Fibroblast of lung (primary cell): ENCODE measurements around the gene GNGT2. TPM values are rescaled to one million over a fixed set of nuclear protein-coding genes. Genes with fewer than 3 reads are reported as not detected.

Experiments used
- DNase-seq, 2 donors: peaks; one replicate each; pipeline versions ENCODE4 v3.0.0 to v3.0.0-alpha.2; 2010; ENCODE audit warnings: low read depth in 2 of 2
- H2AFZ ChIP-seq: 2 replicates; pipeline ENCODE4 v1.5.1; 2012; ENCODE audit warnings: low read length, control low read depth, inconsistent platforms
- H3K27ac ChIP-seq: 2 replicates; pipeline ENCODE4 v1.5.1; 2011; ENCODE audit warnings: low read length, control low read depth; ENCODE audit not compliant: insufficient read depth
- H3K27me3 ChIP-seq: 2 replicates; pipeline ENCODE4 v1.5.1; 2011; ENCODE audit warnings: mild to moderate bottlenecking, low read length; ENCODE audit not compliant: control insufficient read depth, insufficient read depth
- H3K36me3 ChIP-seq: 2 replicates; pipeline ENCODE4 v1.5.1; 2011; ENCODE audit warnings: low read length; ENCODE audit not compliant: control insufficient read depth, insufficient read depth
- H3K4me1 ChIP-seq: 2 replicates; pipeline ENCODE4 v1.5.1; 2011; ENCODE audit warnings: low read length; ENCODE audit not compliant: control insufficient read depth, insufficient read depth; ENCODE audit errors: extremely low read depth
- H3K4me2 ChIP-seq: 2 replicates; pipeline ENCODE4 v1.5.1; 2011; ENCODE audit warnings: low read length, control low read depth; ENCODE audit not compliant: insufficient read depth; ENCODE audit errors: extremely low read depth
- H3K4me3 ChIP-seq, 4 experiments: fragments of 200-600 bp in 1 of 4; sonication (generic) in 1 of 4; replicated peaks in 1 of 4; 2 replicates each; pipeline ENCODE4 v1.5.1; 2011 to 2016; ENCODE audit warnings: low read length in 4 of 4, low read depth in 3 of 4, mild to moderate bottlenecking in 3 of 4, control low read depth in 2 of 4, inconsistent platforms in 1 of 4, mixed read lengths in 1 of 4; ENCODE audit not compliant: insufficient read depth in 1 of 4; ENCODE audit errors: control extremely low read depth in 1 of 4
- H3K79me2 ChIP-seq: 2 replicates; pipeline ENCODE4 v1.5.1; 2012; ENCODE audit warnings: mild to moderate bottlenecking, low read length, inconsistent platforms; ENCODE audit not compliant: control insufficient read depth, insufficient read depth
- H3K9ac ChIP-seq: 2 replicates; pipeline ENCODE4 v1.5.1; 2011; ENCODE audit warnings: mild to moderate bottlenecking, low read length, control low read depth; ENCODE audit not compliant: insufficient read depth
- H3K9me3 ChIP-seq: 2 replicates; pipeline ENCODE4 v1.5.1; 2012; ENCODE audit warnings: low read depth, low read length; ENCODE audit not compliant: control insufficient read depth, insufficient read depth
- H4K20me1 ChIP-seq: 2 replicates; pipeline ENCODE4 v1.5.1; 2011; ENCODE audit warnings: low read length; ENCODE audit not compliant: control insufficient read depth, insufficient read depth; ENCODE audit errors: extremely low read depth
- EZH2 ChIP-seq: IDR thresholded peaks from 2 replicates; pipeline ENCODE4 v1.5.1; 2012; ENCODE audit warnings: low read length, control low read depth, mild to moderate bottlenecking; ENCODE audit errors: missing control alignments
- polyA plus RNA-seq, 2 donors: library from polyadenylated mRNA; depleted of rRNA in 1 of 2; stranded (reverse) in 1 of 2; unstranded in 1 of 2; fragments of >200 nt; gene quantifications; 2 replicates each; pipeline ENCODE4 v1.2.1, GENCODE V29; 2011 to 2012; ENCODE audit warnings: missing spikeins in 1 of 2
- total RNA-seq: library from RNA; depleted of rRNA; stranded (reverse); fragments of >200 nt; gene quantifications from 2 replicates; pipeline ENCODE4 v1.2.1, GENCODE V29; 2014
- TF ChIP-seq, protein P1 (sequence below), 2 donors: IDR thresholded peaks in 1 of 2; conservative IDR thresholded peaks in 1 of 2; 1 replicate in 1 of 2; 2 replicates in 1 of 2; pipeline ENCODE4 v1.5.1; 2011 to 2012; ENCODE audit warnings: low read length in 2 of 2, control low read depth in 1 of 2, inconsistent platforms in 1 of 2, low read depth in 1 of 2, mild to moderate bottlenecking in 1 of 2

Gene GNGT2
- total and polyA plus RNA-seq, 2 donors (not counting 1 experiment from before 2014, with no cell fraction given): 3.7 TPM; not detected in 1

DNA sequence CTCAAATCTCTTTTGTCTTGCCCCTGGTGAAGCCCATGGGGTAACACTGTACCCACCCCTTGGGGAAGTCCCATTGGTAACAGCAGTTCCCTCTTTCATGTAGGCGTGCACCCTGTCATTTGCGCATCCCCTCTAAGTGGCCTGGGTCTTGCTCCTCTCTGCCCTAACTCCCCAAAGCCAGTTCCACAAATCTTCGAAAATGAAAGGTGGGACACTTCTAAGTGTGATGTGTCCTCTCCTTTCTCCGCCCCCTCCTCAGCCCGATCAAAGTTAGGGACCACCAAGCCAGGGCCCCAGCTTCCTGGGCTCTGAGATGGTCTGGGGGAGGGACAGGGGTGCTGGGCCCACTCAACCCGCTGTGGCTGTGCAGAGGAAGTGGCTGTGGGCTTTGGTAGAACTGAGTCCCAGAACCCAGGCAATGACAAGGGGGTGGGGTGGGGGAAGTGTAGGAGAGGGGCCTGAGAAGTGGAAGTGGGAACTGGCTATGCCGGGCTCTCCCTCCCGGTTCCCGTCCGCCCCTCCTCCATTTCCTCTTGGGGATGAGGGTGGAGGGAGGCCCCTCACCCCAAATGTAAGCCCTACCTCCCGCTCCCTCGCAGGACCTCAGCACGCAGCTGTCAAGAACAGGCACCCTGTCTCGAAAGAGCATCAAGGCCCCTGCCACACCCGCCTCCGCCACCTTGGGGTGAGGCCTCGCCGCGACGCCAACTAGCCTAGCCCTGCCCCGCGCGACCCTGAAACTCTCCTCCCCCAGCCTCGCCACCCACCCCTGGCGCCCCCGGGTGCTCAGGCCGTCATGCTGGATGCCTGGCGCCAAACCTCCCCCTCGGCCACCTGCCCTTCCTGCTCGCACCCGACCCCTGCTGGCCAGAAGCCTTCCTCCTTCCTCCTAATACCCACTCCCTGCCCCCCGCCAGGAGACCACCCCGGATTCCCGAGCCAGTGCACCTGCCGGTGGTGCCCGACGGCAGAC is 8.9 kb upstream of the GNGT2 start:
- Histone ChIP-seq H2AFZ (no peak overlapping the region), H3K9me3 (no peaks in the 10 kb centered on the region), H4K20me1 (no peaks in the 10 kb centered on the region), H3K9ac (no peak overlapping the region), H3K4me3 (no peak overlapping the region), H3K36me3 (no peaks in the 10 kb centered on the region), H3K27ac (no peak overlapping the region), H3K27me3 (peaks cover 12% of the 10 kb centered on the region), H3K4me1 (no peaks in the 10 kb centered on the region), H3K79me2 (no peaks in the 10 kb centered on the region), H3K4me2 (no peak overlapping the region)
- no peak for DNase-seq
- TF ChIP-seq, protein P1, sequence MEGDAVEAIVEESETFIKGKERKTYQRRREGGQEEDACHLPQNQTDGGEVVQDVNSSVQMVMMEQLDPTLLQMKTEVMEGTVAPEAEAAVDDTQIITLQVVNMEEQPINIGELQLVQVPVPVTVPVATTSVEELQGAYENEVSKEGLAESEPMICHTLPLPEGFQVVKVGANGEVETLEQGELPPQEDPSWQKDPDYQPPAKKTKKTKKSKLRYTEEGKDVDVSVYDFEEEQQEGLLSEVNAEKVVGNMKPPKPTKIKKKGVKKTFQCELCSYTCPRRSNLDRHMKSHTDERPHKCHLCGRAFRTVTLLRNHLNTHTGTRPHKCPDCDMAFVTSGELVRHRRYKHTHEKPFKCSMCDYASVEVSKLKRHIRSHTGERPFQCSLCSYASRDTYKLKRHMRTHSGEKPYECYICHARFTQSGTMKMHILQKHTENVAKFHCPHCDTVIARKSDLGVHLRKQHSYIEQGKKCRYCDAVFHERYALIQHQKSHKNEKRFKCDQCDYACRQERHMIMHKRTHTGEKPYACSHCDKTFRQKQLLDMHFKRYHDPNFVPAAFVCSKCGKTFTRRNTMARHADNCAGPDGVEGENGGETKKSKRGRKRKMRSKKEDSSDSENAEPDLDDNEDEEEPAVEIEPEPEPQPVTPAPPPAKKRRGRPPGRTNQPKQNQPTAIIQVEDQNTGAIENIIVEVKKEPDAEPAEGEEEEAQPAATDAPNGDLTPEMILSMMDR (conservative IDR thresholded peaks at IDR 0.05 in 1 of 2, IDR thresholded peaks at IDR 0.05 in 1 of 2; ENCODE audit: low read depth in 1 of 2, low read length in 2 of 2): no peak
- no peak for TF ChIP-seq EZH2

DNA sequence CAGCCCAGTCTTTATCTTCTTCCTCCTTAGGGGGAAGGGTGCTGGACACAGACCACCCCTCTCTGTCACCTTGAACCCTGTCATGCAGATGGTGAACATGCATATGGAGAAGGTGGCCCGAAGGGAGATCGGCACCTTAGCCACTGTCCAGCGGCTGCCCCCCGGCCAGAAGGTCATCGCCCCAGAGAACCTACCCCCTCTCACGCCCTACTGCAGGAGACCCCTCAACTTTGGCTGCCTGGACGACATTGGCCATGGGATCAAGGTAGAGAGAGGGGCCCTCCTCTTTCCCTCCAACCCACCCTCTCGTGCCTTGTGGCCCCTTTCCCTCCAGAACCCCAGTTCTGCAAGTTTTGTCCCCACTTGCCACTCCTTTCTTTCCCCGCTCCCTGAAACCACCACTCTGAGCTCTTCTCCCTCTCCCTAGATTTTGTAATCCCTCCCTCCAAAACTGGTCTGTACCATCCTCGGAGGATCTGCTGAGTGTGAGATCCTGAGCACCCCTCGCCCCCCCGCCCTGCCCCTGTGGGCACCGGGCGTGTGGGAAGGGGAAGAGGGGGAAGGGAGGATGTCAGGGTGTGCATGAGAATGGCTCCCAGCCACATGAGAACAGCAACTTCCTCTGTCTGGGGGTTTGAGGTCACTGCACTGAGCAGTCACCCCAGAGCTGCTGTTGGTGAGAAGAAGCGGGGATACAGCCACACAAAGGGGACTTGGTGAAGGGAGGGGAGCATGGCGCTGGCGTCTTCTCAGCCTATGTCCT is 7.5 kb upstream of the GNGT2 start:
- TF ChIP-seq EZH2: no peak
- TF ChIP-seq, protein P1 (conservative IDR thresholded peaks at IDR 0.05 in 1 of 2, IDR thresholded peaks at IDR 0.05 in 1 of 2; ENCODE audit: low read depth in 1 of 2, low read length in 2 of 2): no peak
- no peaks in the 10 kb centered on the region for H3K36me3 ChIP-seq
- H3K27ac ChIP-seq: no peak overlapping the region
- no peaks in the 10 kb centered on the region for H3K4me1 ChIP-seq
- H3K79me2 ChIP-seq: no peaks in the 10 kb centered on the region
- no peak overlapping the region for H2AFZ ChIP-seq
- peaks cover 6% of the 10 kb centered on the region for H3K27me3 ChIP-seq
- no peak overlapping the region for H3K4me3 ChIP-seq
- no peak overlapping the region for H3K4me2 ChIP-seq
- DNase-seq: no peak
- no peaks in the 10 kb centered on the region for H4K20me1 ChIP-seq
- H3K9ac ChIP-seq: no peak overlapping the region
- no peaks in the 10 kb centered on the region for H3K9me3 ChIP-seq
